ENCODE results near the gene PTPDC1. TPM values are rescaled to one million over a fixed set of nuclear protein-coding genes. Genes with fewer than 3 reads are reported as not detected.

Gene PTPDC1
- total and polyA plus RNA-seq, 4 donors = 0.45 to 5.1 (median 1.1) TPM

- no peak for TF ChIP-seq JUND (IDR thresholded peaks at IDR 0.05)
- TF ChIP-seq HNF4G (IDR thresholded peaks at IDR 0.05) = no peak
- TF ChIP-seq FOXA2 (IDR thresholded peaks at IDR 0.05) = no peak
- TF ChIP-seq GABPA (IDR thresholded peaks at IDR 0.05 in 1 of 2, conservative IDR thresholded peaks at IDR 0.05 in 1 of 2) = no peak
- TF ChIP-seq FOXA1 (IDR thresholded peaks at IDR 0.05) = no peak
- TF ChIP-seq SP1 (IDR thresholded peaks at IDR 0.05) = no peak
- TF ChIP-seq HNF4A (conservative IDR thresholded peaks at IDR 0.05) = no peak
- TF ChIP-seq RAD21 (IDR thresholded peaks at IDR 0.05) = no peak
- no peaks in the 10 kb centered on the region for H3K27me3 ChIP-seq (ENCODE audit: control insufficient read depth in 4 of 4, insufficient read depth in 4 of 4, low read length in 3 of 4)
These were observed 49.8 kb upstream of the PTPDC1 start for GRCh38 chr9:94034511-94034910.

GRCh38 chr9:94039786-94040185 lies 44.5 kb upstream of the PTPDC1 start:
- no peak overlapping the region for H3K9ac ChIP-seq (ENCODE audit: low read depth in 1 of 2, low read length in 2 of 2)
- H3K36me3 ChIP-seq (ENCODE audit: control insufficient read depth in 4 of 4, insufficient read depth in 3 of 4, low read depth in 1 of 4, low read length in 3 of 4) = no peaks in the 10 kb centered on the region
- TF ChIP-seq MAX (IDR thresholded peaks at IDR 0.05) = no peak
- TF ChIP-seq RAD21 (IDR thresholded peaks at IDR 0.05) = no peak
- no peak for TF ChIP-seq NR2F2 (IDR thresholded peaks at IDR 0.05)
- TF ChIP-seq GABPA (IDR thresholded peaks at IDR 0.05 in 1 of 2, conservative IDR thresholded peaks at IDR 0.05 in 1 of 2) = no peak
- TF ChIP-seq FOXA1 (IDR thresholded peaks at IDR 0.05) = no peak
- TF ChIP-seq FOXA2 (IDR thresholded peaks at IDR 0.05) = no peak
- no peak for TF ChIP-seq ATF3 (IDR thresholded peaks at IDR 0.05)
- TF ChIP-seq, protein P1, sequence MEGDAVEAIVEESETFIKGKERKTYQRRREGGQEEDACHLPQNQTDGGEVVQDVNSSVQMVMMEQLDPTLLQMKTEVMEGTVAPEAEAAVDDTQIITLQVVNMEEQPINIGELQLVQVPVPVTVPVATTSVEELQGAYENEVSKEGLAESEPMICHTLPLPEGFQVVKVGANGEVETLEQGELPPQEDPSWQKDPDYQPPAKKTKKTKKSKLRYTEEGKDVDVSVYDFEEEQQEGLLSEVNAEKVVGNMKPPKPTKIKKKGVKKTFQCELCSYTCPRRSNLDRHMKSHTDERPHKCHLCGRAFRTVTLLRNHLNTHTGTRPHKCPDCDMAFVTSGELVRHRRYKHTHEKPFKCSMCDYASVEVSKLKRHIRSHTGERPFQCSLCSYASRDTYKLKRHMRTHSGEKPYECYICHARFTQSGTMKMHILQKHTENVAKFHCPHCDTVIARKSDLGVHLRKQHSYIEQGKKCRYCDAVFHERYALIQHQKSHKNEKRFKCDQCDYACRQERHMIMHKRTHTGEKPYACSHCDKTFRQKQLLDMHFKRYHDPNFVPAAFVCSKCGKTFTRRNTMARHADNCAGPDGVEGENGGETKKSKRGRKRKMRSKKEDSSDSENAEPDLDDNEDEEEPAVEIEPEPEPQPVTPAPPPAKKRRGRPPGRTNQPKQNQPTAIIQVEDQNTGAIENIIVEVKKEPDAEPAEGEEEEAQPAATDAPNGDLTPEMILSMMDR (IDR thresholded peaks at IDR 0.05; ENCODE audit: low read depth, low read length, missing input control) = no peak
- no peak for TF ChIP-seq YY1 (IDR thresholded peaks at IDR 0.05)
- TF ChIP-seq JUND (IDR thresholded peaks at IDR 0.05) = no peak
- no peak for TF ChIP-seq RXRA (IDR thresholded peaks at IDR 0.05)
- TF ChIP-seq, protein P2, sequence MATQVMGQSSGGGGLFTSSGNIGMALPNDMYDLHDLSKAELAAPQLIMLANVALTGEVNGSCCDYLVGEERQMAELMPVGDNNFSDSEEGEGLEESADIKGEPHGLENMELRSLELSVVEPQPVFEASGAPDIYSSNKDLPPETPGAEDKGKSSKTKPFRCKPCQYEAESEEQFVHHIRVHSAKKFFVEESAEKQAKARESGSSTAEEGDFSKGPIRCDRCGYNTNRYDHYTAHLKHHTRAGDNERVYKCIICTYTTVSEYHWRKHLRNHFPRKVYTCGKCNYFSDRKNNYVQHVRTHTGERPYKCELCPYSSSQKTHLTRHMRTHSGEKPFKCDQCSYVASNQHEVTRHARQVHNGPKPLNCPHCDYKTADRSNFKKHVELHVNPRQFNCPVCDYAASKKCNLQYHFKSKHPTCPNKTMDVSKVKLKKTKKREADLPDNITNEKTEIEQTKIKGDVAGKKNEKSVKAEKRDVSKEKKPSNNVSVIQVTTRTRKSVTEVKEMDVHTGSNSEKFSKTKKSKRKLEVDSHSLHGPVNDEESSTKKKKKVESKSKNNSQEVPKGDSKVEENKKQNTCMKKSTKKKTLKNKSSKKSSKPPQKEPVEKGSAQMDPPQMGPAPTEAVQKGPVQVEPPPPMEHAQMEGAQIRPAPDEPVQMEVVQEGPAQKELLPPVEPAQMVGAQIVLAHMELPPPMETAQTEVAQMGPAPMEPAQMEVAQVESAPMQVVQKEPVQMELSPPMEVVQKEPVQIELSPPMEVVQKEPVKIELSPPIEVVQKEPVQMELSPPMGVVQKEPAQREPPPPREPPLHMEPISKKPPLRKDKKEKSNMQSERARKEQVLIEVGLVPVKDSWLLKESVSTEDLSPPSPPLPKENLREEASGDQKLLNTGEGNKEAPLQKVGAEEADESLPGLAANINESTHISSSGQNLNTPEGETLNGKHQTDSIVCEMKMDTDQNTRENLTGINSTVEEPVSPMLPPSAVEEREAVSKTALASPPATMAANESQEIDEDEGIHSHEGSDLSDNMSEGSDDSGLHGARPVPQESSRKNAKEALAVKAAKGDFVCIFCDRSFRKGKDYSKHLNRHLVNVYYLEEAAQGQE (IDR thresholded peaks at IDR 0.05) = no peak
- TF ChIP-seq HNF4G (IDR thresholded peaks at IDR 0.05) = no peak
- no peak for TF ChIP-seq EGR1 (IDR thresholded peaks at IDR 0.05; ENCODE audit: low read depth in 2 of 2)
- TF ChIP-seq ZBTB33 (IDR thresholded peaks at IDR 0.05) = no peak
- TF ChIP-seq HNF4A (conservative IDR thresholded peaks at IDR 0.05) = no peak
- TF ChIP-seq TAF1 (conservative IDR thresholded peaks at IDR 0.05) = no peak
- no peaks in the 10 kb centered on the region for H3K9me3 ChIP-seq (ENCODE audit: control insufficient read depth in 4 of 4, low read length in 3 of 4)
- H3K4me3 ChIP-seq (ENCODE audit: low read depth in 1 of 3, low read length in 3 of 3) = no peak overlapping the region
- no peaks in the 10 kb centered on the region for H3K4me1 ChIP-seq (ENCODE audit: control insufficient read depth in 4 of 4, insufficient read depth in 4 of 4, low read length in 3 of 4)
- no peaks in the 10 kb centered on the region for H3K27me3 ChIP-seq (ENCODE audit: control insufficient read depth in 4 of 4, insufficient read depth in 4 of 4, low read length in 3 of 4)
- DNase-seq (ENCODE audit: low spot score) = no peak
- no peak overlapping the region for H3K27ac ChIP-seq (ENCODE audit: low read depth in 1 of 2, low read length in 2 of 2)

More at GRCh38 chr9:94034511-94034910, 49.8 kb upstream of the PTPDC1 start:
- Histone ChIP-seq H3K27ac (ENCODE audit: low read depth in 1 of 2, low read length in 2 of 2) (no peak overlapping the region), H3K36me3 (ENCODE audit: control insufficient read depth in 4 of 4, insufficient read depth in 3 of 4, low read depth in 1 of 4, low read length in 3 of 4) (no peaks in the 10 kb centered on the region), H3K4me1 (ENCODE audit: control insufficient read depth in 4 of 4, insufficient read depth in 4 of 4, low read length in 3 of 4) (peaks cover 0 to 9% (median 3%) of the 10 kb centered on the region in 4 donors), H3K9me3 (ENCODE audit: control insufficient read depth in 4 of 4, low read length in 3 of 4) (no peaks in the 10 kb centered on the region), H3K4me3 (ENCODE audit: low read depth in 1 of 3, low read length in 3 of 3) (no peak overlapping the region), H3K9ac (ENCODE audit: low read depth in 1 of 2, low read length in 2 of 2) (no peak overlapping the region)
- DNase-seq (ENCODE audit: low spot score) = no peak
